Hepatocyte (in vitro differentiated cells): ENCODE measurements around the gene HSPA12A.

Experiments used
- CTCF ChIP-seq: fragments of 200-600 bp; sonication (generic); IDR thresholded peaks from 2 replicates; pipeline ENCODE4 v1.5.1; 2016; ENCODE audit warnings: antibody characterized with exemption, mild to moderate bottlenecking; ENCODE audit not compliant: poor library complexity
- EZH2 ChIP-seq: fragments of 200-600 bp; sonication (generic); IDR thresholded peaks from 2 replicates; pipeline ENCODE4 v1.6.1; 2016; ENCODE audit warnings: antibody characterized with exemption, mild to moderate bottlenecking, borderline replicate concordance
- EZH2phosphoT487 ChIP-seq: fragments of 200-600 bp; sonication (generic); IDR thresholded peaks from one replicate; pipeline ENCODE4 v1.6.1; 2018; ENCODE audit warnings: antibody characterized with exemption, mild to moderate bottlenecking, low read depth, moderate library complexity; ENCODE audit not compliant: unreplicated experiment, severe bottlenecking

DNA sequence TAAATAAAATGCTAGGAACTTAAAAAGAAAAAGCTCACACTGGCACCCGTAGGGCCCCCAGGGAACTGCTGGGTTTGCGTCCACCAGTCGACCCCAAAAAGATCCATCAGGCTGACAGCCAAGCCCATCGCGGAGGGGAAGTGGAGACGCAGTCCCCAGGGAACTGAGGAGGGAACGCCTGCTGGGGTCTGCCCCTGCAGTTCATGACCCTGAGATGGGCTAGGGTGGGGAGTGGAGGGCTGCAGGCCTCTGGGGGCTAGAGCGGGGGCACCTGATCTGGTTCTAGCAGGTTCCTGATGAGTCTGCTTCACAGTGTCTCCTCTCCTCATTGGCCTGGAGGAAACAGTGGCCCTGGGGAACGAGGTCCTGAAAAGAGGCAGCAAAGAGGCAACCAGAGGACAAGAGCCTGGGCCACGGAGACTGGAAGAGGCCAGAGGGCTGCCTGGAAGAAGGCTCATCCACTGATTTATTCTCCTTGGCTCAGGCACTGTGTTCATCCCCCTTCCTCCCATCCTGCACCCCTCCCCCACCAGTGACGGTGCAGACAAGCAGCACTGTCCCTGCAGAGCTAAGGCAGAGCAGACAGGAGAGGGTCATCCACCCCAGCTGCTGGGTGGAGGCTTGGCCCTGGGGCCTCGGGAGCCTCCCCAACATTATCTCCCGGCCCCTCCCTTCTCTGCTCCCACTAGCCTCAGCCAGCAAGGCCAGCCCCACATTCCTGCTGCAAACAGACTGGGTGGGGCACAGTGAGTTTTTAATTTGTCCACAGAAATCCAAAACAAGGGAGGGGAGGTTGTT is 24.7 kb upstream of the HSPA12A start:
- TF ChIP-seq CTCF (no peak), EZH2phosphoT487 (no peak), EZH2 (no peak)
